SKM-1 treated with dmso at 0.1 percent for 144 hours (cell line): Measurements from ENCODE around the gene PRELID3B.

Source experiments
- DNase-seq: peaks from one replicate; lab custom pipeline; 2025; ENCODE audit not compliant: unreplicated experiment; lab: John Stamatoyannopoulos, UW

Gene PRELID3B

DNA sequence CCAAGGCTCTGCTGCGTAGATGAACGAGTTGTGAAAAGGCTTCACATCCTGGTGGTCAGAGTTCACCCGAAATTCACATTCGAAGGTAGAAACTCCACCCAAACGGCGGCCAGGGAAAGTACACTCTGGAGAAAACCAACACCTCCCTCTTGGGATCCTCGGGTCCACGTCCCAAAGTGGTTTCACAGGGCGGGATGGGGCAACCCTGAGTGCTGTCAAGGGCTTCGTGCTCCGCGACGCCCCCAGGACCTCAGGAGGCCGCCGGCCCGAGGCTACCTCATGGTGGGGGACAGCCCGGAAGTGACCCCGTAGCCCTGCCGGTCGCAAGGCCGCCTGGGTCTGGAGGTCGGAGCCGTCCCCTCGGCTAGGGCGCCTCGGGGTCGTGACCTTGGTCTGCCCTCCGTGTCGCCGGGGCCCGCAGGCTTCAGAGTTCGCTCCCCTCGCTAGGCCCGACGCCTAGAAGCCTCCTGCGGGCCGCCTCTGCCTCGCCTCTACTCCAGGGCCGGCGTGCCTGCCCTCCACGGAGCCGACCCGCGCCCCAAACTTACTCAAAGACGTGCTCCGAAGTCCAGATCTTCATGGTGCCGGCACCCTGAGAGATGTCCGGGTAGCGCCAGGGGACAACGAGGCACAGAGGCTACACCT is at the start of gene PRELID3B:
PRELID3B (minus strand) TSS at position 636 of the 645 bp plus-strand sequence; CDS start at position 580, 56 bp downstream.
- DNase-seq, result no peak

- peak; percentile 46 for DNase-seq
Observed at GRCh38 chr20:59087829-59088433, 45.3 kb upstream of the PRELID3B start.

DNA sequence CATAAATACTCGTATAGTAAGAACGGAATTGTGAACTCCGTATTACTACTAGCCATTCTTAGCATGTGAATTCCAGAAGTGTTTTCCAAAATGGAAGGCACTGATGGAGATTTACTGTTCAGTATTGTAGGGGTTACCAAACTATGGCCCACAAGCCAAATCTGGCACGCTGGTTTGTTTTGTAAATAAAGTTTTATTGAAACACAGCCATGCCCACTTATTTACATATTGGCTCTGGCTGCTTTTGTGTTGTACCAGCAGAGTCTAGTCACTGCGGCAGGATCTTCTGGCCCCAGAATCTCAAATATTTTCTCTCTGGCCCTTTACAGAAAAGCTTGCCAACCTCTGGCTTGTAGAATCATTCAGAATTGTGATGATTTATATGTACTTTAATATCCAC is 44.3 kb upstream of the PRELID3B start:
- DNase-seq, result no peak

DNA sequence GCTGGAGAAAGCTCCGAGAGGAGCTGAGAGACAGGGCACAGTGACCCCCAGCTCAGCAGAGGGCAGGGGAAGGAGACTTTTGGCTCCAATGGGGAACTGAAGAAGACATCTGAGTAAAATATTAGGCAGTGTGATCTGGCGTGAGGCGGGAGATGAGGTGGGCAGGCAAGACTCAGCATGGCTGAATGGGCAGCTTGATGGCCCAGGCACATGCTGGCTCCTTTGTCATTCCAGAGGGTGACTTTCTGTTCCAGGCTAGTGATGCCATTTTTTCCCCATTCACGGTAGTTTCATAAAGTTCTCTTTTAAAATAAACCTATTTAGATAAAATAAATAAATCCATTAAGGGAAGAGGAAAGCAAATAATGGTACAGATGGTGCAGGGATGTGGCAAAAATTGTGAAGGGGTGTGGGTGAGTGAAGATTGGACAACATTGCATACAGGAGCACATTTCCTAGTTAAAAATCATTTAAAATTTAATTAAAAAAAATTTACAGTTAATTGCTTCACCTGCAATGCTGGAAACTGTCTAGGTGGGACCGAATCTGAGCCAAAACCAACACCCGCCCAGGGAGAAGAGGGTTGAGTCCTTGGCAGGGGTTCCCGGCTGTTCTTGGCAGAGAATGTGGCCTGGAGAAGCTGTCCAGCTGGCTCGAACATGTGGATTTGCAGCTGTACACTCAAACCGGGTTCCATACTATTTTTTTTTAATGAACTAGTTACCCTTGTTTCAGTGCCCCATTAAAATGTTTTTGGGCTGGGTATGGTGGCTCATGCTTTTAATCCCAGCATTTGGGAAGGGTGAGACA is 41.7 kb upstream of the PRELID3B start:
- DNase-seq, result no peak

DNA sequence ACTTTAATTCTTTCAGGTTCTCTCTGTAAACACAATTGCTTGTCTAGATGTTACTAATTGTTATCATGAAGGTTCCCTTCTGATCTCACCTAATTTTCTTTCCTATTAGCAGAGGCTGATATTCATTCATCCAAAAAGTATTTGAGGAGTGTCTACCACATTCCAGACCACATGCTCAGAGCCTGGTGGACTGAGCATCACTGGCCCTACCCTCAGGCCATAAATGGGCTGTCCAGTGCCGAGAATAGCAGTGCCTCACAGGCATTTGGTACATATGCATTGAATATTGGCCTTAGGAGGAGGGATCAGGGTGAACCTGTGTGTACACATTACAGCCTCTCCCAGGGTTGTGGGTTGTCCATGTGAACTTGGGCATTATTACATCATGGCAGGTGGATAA is 40.4 kb upstream of the PRELID3B start:
- DNase-seq, result no peak

DNA sequence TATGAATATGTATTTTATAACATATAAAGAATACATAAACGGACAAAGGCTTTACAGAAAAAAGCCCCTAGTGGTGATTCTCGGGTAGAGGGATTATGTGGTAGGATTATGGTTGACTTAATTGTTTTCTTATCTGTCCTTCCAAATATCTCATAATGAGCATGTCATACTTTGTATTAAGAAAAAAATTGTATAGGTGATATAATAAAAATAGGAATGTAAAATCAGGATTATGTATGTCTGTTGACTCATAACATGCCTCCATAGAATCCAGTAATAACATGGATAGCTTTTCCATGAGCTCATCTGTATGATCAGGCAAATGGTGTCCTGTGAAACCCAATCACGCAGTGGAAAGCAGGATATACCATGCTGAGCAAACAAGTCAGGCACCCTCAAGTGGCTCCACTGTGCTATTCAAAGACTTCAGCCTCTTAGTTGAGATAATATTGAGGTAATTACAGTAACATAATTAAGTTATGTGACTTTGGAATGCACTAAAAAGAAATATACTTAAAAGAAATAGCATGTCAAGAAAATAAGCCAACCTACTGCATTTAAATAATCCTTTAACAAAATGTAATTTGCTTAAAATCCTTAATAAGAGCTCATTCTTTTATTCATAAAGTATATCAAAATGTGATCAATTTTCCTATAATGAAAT is 39.6 kb upstream of the PRELID3B start:
- DNase-seq, result no peak

- no peak for DNase-seq
Observed at GRCh38 chr20:59081036-59081435, 38.5 kb upstream of the PRELID3B start.

DNA sequence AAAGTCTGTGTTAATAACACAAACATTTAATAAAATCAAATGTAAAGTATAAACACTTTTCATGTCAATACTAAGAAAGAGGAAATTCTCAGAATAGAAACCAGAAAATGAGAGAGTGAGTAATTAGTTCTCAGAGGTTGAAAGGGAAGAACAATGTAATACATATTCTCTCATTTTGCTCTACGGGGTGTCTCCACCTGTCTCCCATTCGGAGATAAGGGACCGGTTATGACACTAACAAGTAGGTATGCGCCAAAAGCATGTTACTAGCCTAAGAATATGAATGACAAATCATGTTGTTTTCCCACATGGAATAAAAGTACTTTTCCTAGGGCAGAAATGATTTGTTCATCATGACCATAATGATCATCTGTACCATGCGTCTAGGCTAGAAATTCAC is 35.6 kb upstream of the PRELID3B start:
- DNase-seq, result no peak

DNA sequence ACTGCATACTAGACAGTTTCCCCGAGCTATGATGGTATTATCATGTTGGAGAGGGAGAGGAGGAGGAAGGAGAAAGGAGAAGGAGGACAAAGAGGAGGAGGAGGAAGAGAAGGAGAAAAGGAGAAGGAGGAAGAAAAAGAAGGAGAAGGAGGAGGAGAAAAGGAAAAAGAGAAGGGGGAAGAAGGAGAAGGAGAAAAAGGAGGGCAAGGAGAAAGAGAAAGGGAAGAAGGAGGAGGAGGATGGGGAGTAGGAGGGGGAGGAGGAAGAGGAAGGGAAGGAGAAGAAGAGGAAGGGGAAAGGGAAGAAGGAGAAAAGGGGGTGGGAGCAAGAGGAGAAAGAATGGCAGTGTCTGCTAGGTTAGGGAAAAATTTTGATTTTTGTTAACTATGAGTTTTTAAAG is 35.1 kb upstream of the PRELID3B start:
- no peak for DNase-seq

GRCh38 chr20:59075934-59076508 is 33.4 kb upstream of the PRELID3B start:
- no peak for DNase-seq

GRCh38 chr20:59074456-59074855 is 31.9 kb upstream of the PRELID3B start:
- DNase-seq, result no peak

DNA sequence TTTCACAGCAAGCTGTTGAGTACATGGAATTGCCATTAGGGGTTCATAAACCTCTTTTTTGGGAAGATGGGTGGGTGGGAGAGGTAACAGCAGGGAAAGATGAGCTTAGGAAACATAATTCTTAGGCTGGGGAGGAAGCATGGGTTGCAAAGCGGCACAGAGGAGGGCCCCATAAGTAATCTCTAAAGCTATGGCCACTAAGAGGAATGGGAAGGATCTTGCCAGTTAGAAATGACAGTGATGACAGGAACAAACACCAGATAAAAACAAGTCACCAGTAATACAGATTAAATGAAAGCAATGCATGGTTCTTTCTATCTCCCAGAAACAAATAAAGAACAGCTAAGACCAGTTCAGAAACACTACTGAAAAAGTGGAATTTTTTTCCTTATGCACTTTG is 31.0 kb upstream of the PRELID3B start:
- DNase-seq, result no peak

- no peak for DNase-seq
Observed at GRCh38 chr20:59071216-59071615, 28.6 kb upstream of the PRELID3B start.

DNA sequence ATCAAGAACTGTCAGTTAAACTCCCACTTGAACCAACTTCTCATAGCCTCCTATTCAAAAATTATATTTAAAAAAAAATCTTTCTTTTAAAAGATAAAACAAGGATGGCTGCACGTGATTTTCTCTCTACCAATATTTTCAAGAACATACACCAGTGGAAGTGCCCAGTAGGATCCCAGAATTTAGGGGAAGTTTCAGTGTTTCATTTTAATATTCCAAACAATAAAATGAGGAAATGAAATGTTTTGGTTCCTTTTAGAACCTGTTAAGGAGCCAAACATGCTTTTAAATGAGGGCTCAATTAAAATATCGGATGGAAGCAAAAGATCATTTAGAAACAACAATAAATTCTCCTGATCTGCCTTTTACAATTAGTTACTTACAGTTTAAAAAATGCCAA is 26.4 kb upstream of the PRELID3B start:
- no peak for DNase-seq

DNA sequence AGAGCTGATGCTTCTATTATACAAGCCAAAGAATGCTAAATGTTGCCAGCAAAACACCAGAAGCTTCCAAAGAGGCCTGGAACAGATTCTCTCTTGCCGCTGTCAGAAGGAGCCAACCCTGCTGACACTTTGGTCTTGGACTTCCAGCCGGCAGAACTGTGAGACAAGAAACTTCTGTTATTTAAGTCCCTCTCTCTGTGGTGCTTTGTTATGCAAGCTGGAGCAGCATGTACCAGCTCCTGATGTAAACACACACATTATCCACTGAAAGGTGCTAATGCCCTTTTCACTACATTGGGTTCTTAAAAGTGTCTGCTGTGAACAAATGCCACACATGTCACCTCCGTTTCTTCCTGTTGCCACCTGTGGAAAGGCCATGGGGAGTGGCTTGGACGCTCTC is 25.9 kb upstream of the PRELID3B start:
- no peak for DNase-seq

DNA sequence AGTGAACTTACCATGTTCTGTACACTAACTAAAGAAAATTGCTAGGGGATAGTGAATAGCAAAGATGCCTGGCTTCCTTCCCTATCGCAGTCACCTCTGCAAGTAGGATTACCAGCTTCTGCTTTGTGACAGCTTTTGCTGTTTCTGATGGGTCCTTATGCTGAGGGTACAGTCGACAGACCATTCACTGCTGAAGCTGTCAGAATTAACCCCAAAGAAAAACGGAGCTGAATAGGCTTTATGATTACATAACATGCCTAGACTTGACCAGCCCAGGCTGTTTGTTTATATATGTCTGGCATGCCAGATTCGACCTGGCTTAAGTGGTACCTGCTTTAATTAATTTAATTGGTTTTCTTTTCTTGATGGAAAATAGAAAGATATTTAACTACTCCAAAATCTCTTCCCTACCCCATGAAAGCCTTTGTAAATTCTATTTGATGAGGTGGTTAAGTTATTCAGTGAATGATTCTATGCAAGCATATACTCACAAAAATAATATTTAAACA is 21.7 kb upstream of the PRELID3B start:
- no peak for DNase-seq

DNA sequence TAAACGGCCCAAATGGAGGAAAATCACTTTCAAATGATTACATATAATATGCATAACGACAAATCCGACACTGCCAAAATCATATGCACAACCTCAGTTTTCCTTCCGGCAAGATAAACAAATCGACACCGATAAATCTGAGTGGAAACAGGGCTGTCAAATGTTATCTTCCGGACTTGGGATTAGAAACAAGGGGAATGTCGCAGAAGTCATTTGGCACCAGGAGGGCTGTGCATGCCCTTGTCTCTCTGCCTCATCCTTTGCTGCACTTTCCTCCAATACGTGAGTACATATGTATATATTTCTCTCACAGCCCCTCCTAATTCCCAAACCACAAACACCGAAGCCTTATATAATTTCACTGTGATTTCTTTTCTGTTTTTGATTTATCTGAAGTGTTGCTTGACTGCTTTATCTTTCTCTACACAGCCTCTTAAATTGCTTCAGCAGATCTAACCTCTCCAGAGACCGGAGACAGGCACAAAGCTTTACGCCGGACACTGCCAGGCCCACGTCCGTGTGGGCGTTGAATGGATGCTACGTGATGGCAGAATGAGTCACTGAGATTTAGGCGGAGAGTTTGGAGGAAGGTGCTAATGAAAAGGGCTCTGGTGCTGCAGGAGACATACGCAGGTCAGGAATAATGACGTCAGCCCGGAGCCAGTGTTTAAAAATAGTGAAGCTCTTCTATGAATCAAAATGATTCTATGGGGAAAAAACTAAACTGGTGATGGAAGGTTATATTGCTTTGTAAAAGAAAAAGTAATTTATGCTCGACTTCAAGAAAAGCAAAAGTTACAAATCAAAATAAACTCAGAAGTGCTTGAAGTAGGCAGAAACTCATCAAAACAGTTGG is 21.0 kb upstream of the PRELID3B start:
- DNase-seq, result no peak

DNA sequence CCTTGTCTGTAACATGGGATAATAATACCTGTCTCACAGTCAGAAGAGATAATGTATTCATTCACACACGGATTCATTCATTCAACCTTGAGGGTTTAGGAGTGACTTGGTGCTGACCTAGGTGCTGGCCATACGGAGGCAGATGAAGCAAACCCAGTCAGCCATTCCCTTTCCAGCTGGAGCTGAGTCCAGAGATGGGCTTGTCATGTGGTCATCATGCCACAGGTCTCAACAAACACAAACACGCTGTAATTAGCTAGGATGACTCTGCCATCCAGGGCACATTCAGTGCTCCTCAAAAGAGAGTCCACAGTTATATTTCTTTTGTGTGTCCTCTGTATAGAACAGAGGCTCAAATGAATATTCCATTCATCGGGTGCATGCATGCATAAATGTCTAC is 19.5 kb upstream of the PRELID3B start:
- DNase-seq, result no peak

DNA sequence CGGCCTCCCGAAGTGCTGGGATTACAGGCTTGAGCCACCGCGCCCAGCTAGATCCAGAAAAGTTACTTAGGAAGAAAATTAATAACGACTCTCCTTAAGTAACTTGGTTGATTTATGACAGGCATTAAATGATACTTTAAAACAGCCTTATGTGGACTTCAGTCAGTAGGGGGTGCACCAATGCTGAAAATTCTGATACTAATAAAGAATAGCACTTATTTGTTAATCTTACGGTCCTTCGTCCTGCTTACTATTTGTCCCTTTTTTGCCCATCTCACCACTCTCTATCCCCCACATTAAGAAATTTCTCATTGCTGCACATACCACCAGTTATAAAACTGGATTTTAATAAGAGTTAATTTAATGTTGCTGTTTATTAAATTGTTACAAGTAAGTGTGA is 12.7 kb upstream of the PRELID3B start:
- no peak for DNase-seq

- DNase-seq, result no peak
Observed at GRCh38 chr20:59051666-59052185, 9.1 kb upstream of the PRELID3B start.
